Measurements from ENCODE around the gene ATP8B4. TPM values are rescaled to one million over a fixed set of nuclear protein-coding genes. Genes with fewer than 3 reads are reported as not detected.
A peak's percentile ranks its signal among the peaks of the same experiment; 100 is the strongest.

The ATP8B4 gene
- total and polyA plus RNA-seq, 5 donors from 2014 or later: 2.8 TPM; not detected in 4

- DNase-seq: no peak
- no peak for ATAC-seq (ENCODE audit: low read depth in 2 of 2)
- Histone ChIP-seq H3K4me3 (ENCODE audit: low read depth, low read length) (no peak overlapping the region), H3K9me3 (ENCODE audit: control insufficient read depth in 2 of 2, low read length in 2 of 2) (no peaks in the 10 kb centered on the region), H3K36me3 (ENCODE audit: control insufficient read depth, insufficient read depth, low read length) (no peaks in the 10 kb centered on the region), H3K4me1 (ENCODE audit: control insufficient read depth, insufficient read depth, low read length, poor library complexity, severe bottlenecking) (no peaks in the 10 kb centered on the region), H3K27me3 (ENCODE audit: control insufficient read depth, insufficient read depth, low read length) (no peaks in the 10 kb centered on the region), H3K27ac (ENCODE audit: insufficient read depth, low read length, poor library complexity, severe bottlenecking) (no peak overlapping the region)
- Mint-ChIP-seq H3K36me3 (no peaks in the 10 kb centered on the region), H3K27ac (no peak overlapping the region), H3K4me1 (no peaks in the 10 kb centered on the region), H3K9me3 (peaks cover 0 to 3% (median 0%) of the 10 kb centered on the region in 7 donors), H3K4me3 (no peak overlapping the region), H3K27me3 (no peaks in the 10 kb centered on the region)
Observed at GRCh38 chr15:49868348-49868747, 250.7 kb downstream of the ATP8B4 start.

GRCh38 chr15:49865925-49866757 is 252.9 kb downstream of the ATP8B4 start:
- Histone ChIP-seq H3K36me3 (ENCODE audit: control insufficient read depth, insufficient read depth, low read length) (no peaks in the 10 kb centered on the region), H3K9me3 (ENCODE audit: control insufficient read depth in 2 of 2, low read length in 2 of 2) (no peaks in the 10 kb centered on the region), H3K4me1 (ENCODE audit: control insufficient read depth, insufficient read depth, low read length, poor library complexity, severe bottlenecking) (no peaks in the 10 kb centered on the region), H3K27me3 (ENCODE audit: control insufficient read depth, insufficient read depth, low read length) (no peaks in the 10 kb centered on the region), H3K4me3 (ENCODE audit: low read depth, low read length) (no peak overlapping the region), H3K27ac (ENCODE audit: insufficient read depth, low read length, poor library complexity, severe bottlenecking) (no peak overlapping the region)
- no peak overlapping the region for H3K4me3 Mint-ChIP-seq
- no peaks in the 10 kb centered on the region for H3K4me1 Mint-ChIP-seq
- peaks cover 0 to 3% (median 0%) of the 10 kb centered on the region in 7 donors for H3K9me3 Mint-ChIP-seq
- H3K27me3 Mint-ChIP-seq: no peaks in the 10 kb centered on the region
- H3K27ac Mint-ChIP-seq: peak overlapping the region in 1 of 3 donors; percentile 6
- ATAC-seq (ENCODE audit: low read depth in 2 of 2) (no peak), DNase-seq (no peak)
- H3K36me3 Mint-ChIP-seq: no peaks in the 10 kb centered on the region

DNA sequence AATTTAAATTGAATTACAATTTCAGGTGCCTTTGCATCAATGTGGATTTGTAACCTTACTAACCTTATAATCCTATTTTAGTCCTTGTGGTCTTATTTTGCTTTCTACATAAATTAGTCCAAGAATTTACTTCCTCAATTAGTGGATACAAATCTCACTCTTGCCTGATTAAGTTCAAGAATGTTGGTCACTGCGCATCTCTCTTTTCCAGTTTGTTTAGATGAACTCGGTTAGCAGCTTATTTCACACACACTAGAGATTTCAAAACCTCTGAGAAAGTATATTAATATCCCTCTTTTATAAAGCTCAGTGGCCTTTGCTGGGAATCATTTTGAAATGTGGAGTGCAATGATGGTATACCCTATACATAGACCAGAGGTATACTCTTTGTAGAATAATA is 254.8 kb downstream of the ATP8B4 start:
- DNase-seq: no peak
- Histone ChIP-seq H3K4me1 (ENCODE audit: control insufficient read depth, insufficient read depth, low read length, poor library complexity, severe bottlenecking) (no peaks in the 10 kb centered on the region), H3K36me3 (ENCODE audit: control insufficient read depth, insufficient read depth, low read length) (no peaks in the 10 kb centered on the region), H3K27ac (ENCODE audit: insufficient read depth, low read length, poor library complexity, severe bottlenecking) (no peak overlapping the region), H3K27me3 (ENCODE audit: control insufficient read depth, insufficient read depth, low read length) (no peaks in the 10 kb centered on the region), H3K9me3 (ENCODE audit: control insufficient read depth in 2 of 2, low read length in 2 of 2) (no peaks in the 10 kb centered on the region), H3K4me3 (ENCODE audit: low read depth, low read length) (no peak overlapping the region)
- Mint-ChIP-seq H3K27me3 (no peaks in the 10 kb centered on the region), H3K4me3 (no peak overlapping the region), H3K4me1 (no peaks in the 10 kb centered on the region), H3K36me3 (no peaks in the 10 kb centered on the region), H3K27ac (no peak overlapping the region), H3K9me3 (peaks cover 0 to 3% (median 0%) of the 10 kb centered on the region in 7 donors)
- ATAC-seq (ENCODE audit: low read depth in 2 of 2): no peak

DNA sequence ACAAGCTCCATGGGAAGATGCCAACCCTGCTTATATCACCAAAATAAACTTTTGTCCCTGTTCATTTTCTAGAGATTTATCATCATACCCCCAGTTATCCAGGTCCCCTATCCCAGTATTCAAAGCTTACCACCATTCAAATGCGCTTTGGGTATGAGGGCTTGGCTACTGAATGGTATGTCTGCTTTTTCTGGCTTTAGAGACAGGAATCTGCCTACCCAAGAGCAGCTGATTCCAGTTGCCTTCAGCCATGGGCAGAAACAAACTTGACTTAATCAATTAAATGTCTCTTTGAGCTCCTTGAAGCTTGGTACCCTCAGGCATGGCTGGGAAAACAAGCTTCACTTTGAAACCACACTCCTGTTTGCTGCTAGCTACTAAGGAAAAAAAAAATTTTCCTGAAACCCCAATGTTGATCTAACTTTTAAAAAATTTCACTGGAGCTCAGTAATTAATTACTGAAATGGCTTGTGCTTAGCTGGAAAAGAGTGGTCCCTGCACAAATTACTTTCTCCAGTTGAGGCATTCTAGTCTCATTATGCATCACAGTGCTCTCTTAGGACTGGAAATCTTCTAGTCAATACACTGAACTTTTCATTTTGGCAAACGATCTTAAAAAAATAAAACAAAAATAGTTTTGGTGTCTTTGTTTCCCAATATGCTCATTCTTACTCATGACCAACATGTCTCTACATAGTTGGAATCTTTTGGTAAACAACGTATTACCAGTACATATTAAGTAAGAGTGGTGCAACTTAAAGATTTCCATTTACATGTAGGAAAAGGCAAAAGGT is 255.4 kb downstream of the ATP8B4 start:
- DNase-seq (no peak), ATAC-seq (ENCODE audit: low read depth in 2 of 2) (no peak)
- H3K9me3 ChIP-seq (ENCODE audit: control insufficient read depth in 2 of 2, low read length in 2 of 2): no peaks in the 10 kb centered on the region
- Mint-ChIP-seq H3K27ac (no peak overlapping the region), H3K4me1 (no peaks in the 10 kb centered on the region), H3K36me3 (no peaks in the 10 kb centered on the region), H3K9me3 (peaks cover 0 to 3% (median 0%) of the 10 kb centered on the region in 7 donors), H3K27me3 (no peaks in the 10 kb centered on the region), H3K4me3 (no peak overlapping the region)
- H3K27ac ChIP-seq (ENCODE audit: insufficient read depth, low read length, poor library complexity, severe bottlenecking): no peak overlapping the region
- no peak overlapping the region for H3K4me3 ChIP-seq (ENCODE audit: low read depth, low read length)
- no peaks in the 10 kb centered on the region for H3K36me3 ChIP-seq (ENCODE audit: control insufficient read depth, insufficient read depth, low read length)
- H3K4me1 ChIP-seq (ENCODE audit: control insufficient read depth, insufficient read depth, low read length, poor library complexity, severe bottlenecking): no peaks in the 10 kb centered on the region
- H3K27me3 ChIP-seq (ENCODE audit: control insufficient read depth, insufficient read depth, low read length): no peaks in the 10 kb centered on the region

DNA sequence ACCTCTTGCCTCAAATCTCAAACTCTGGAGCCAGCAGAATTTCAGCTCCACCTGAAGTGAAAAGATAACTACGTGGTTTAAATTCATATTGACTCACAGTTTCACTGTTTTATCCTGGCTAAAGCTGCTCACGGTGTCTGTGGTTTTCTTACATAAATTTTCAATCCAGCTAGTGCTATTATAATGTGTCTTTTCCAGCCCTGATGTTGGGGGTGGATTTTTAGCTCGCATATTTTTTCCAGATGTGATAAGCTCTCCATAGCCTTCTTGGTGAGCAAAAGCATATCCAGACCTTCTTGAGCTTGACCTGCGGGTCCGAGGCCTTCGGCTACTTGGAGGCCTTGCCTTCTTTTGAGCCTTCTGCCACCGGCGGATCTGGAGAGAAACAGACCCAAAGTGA is 258.9 kb downstream of the ATP8B4 start:
- H3K4me3 ChIP-seq (ENCODE audit: low read depth, low read length): no peak overlapping the region
- no peaks in the 10 kb centered on the region for H3K9me3 ChIP-seq (ENCODE audit: control insufficient read depth in 2 of 2, low read length in 2 of 2)
- no peak overlapping the region for H3K4me3 Mint-ChIP-seq
- no peak for DNase-seq
- H3K27me3 Mint-ChIP-seq: no peaks in the 10 kb centered on the region
- no peaks in the 10 kb centered on the region for H3K4me1 ChIP-seq (ENCODE audit: control insufficient read depth, insufficient read depth, low read length, poor library complexity, severe bottlenecking)
- H3K27ac Mint-ChIP-seq: no peak overlapping the region
- no peak for ATAC-seq (ENCODE audit: low read depth in 2 of 2)
- no peaks in the 10 kb centered on the region for H3K36me3 ChIP-seq (ENCODE audit: control insufficient read depth, insufficient read depth, low read length)
- H3K27me3 ChIP-seq (ENCODE audit: control insufficient read depth, insufficient read depth, low read length): no peaks in the 10 kb centered on the region
- no peaks in the 10 kb centered on the region for H3K4me1 Mint-ChIP-seq
- H3K9me3 Mint-ChIP-seq: peaks cover 0 to 1% (median 0%) of the 10 kb centered on the region in 7 donors
- H3K36me3 Mint-ChIP-seq: no peaks in the 10 kb centered on the region
- H3K27ac ChIP-seq (ENCODE audit: insufficient read depth, low read length, poor library complexity, severe bottlenecking): no peak overlapping the region

DNA sequence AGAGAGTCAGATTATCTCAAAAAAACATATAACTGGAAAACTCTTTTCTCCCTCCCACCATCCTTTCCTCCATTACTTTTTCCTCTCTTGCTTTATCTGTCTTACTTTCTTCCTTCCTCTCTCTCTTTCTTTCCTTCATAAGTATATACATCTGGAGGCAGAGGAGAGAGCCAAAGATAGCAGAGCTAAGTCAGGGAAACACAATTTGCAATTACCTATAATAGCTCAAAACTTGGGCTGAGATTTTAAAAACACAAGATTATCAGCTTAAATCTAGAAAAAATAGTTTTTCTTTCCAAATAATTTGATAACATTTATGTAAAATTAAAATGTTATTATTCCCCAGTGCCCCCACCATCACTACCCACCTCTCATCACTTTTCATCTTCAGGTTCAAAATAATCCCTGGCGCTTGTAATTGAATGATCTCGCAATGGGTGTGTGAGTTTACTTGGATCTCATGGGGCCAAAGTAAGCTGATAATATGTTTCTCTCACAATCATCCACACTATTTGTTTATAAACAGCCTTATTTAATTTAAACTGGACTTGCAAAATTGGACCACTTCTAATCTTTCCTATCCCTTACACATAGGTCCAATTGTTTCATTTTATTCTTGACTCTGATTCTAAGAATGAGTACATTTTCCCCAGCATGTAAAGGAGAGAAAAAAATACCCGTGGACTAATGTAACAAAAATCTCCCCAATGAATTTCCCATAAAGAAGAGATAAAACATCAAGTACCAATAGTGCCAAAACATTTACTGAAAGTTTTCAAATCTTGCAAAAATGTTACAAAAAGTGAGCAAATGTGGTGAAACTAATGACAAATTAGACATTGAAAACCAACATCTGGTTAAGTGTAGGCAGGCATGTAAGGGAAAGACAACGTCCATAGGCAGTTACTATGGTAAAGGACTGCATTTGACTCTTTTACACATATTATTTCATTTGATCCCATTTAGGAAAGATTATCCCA is 261.2 kb downstream of the ATP8B4 start:
- H3K4me1 Mint-ChIP-seq: no peaks in the 10 kb centered on the region
- H3K4me3 Mint-ChIP-seq: no peak overlapping the region
- H3K27me3 Mint-ChIP-seq: no peaks in the 10 kb centered on the region
- Histone ChIP-seq H3K4me3 (ENCODE audit: low read depth, low read length) (no peak overlapping the region), H3K9me3 (ENCODE audit: control insufficient read depth in 2 of 2, low read length in 2 of 2) (no peaks in the 10 kb centered on the region), H3K4me1 (ENCODE audit: control insufficient read depth, insufficient read depth, low read length, poor library complexity, severe bottlenecking) (no peaks in the 10 kb centered on the region), H3K27me3 (ENCODE audit: control insufficient read depth, insufficient read depth, low read length) (no peaks in the 10 kb centered on the region), H3K27ac (ENCODE audit: insufficient read depth, low read length, poor library complexity, severe bottlenecking) (no peak overlapping the region), H3K36me3 (ENCODE audit: control insufficient read depth, insufficient read depth, low read length) (no peaks in the 10 kb centered on the region)
- ATAC-seq (ENCODE audit: low read depth in 2 of 2): no peak
- no peaks in the 10 kb centered on the region for H3K36me3 Mint-ChIP-seq
- DNase-seq: no peak
- no peak overlapping the region for H3K27ac Mint-ChIP-seq
- H3K9me3 Mint-ChIP-seq: peaks cover 0 to 1% (median 0%) of the 10 kb centered on the region in 7 donors

GRCh38 chr15:49855917-49856637 is 263.0 kb downstream of the ATP8B4 start:
- Histone ChIP-seq H3K4me1 (ENCODE audit: control insufficient read depth, insufficient read depth, low read length, poor library complexity, severe bottlenecking) (no peaks in the 10 kb centered on the region), H3K4me3 (ENCODE audit: low read depth, low read length) (no peak overlapping the region), H3K27ac (ENCODE audit: insufficient read depth, low read length, poor library complexity, severe bottlenecking) (no peak overlapping the region), H3K9me3 (ENCODE audit: control insufficient read depth in 2 of 2, low read length in 2 of 2) (no peaks in the 10 kb centered on the region), H3K27me3 (ENCODE audit: control insufficient read depth, insufficient read depth, low read length) (no peaks in the 10 kb centered on the region), H3K36me3 (ENCODE audit: control insufficient read depth, insufficient read depth, low read length) (no peaks in the 10 kb centered on the region)
- Mint-ChIP-seq H3K4me3 (no peak overlapping the region), H3K4me1 (no peaks in the 10 kb centered on the region), H3K9me3 (peaks cover 0 to 4% (median 1%) of the 10 kb centered on the region in 7 donors), H3K27me3 (no peaks in the 10 kb centered on the region), H3K36me3 (no peaks in the 10 kb centered on the region), H3K27ac (no peak overlapping the region)
- no peak for ATAC-seq (ENCODE audit: low read depth in 2 of 2)
- no peak for DNase-seq

All from CD4-positive, CD25-positive, alpha-beta regulatory T cell (primary cell).